HFFc6 (cell line): ENCODE measurements around the gene SLC17A6. TPM values are rescaled to one million over a fixed set of nuclear protein-coding genes. Genes with fewer than 3 reads are reported as not detected.

Source experiments
- DNase-seq: peaks from one replicate; pipeline ENCODE4 v3.0.0-alpha.2; 2018
- H3K27ac Mint-ChIP-seq: 2 replicates; pipeline ENCODE4 v1.8.0; 2020; ENCODE audit warnings: mild to moderate bottlenecking, mixed read lengths
- H3K27me3 Mint-ChIP-seq: 2 replicates; pipeline ENCODE4 v1.8.0; 2021; ENCODE audit warnings: mild to moderate bottlenecking, moderate library complexity, mixed read lengths; ENCODE audit not compliant: insufficient read depth
- H3K36me3 Mint-ChIP-seq: 2 replicates; pipeline ENCODE4 v1.8.0; 2021; ENCODE audit warnings: low read depth, mixed read lengths
- H3K4me1 Mint-ChIP-seq: 2 replicates; pipeline ENCODE4 v1.8.0; 2020; ENCODE audit warnings: low read depth, mixed read lengths
- H3K4me3 Mint-ChIP-seq: 2 replicates; pipeline ENCODE4 v1.8.0; 2020; ENCODE audit warnings: mild to moderate bottlenecking, moderate library complexity, mixed read lengths
- H3K9me3 Mint-ChIP-seq: 2 replicates; pipeline ENCODE4 v1.8.0; 2020; ENCODE audit warnings: mild to moderate bottlenecking, mixed read lengths
- CTCF ChIP-seq: fragments of 200-600 bp; sonication (generic); IDR thresholded peaks from 2 replicates; pipeline ENCODE4 v1.5.0; 2021; ENCODE audit warnings: antibody characterized with exemption, mild to moderate bottlenecking
- total RNA-seq, 6 experiments: library from RNA; stranded (reverse); fragmentation: NEBNext Ultra II Directional; extraction: Animal tissue kit (Norgen Biotek cat#: 25700); gene quantifications; 2 replicates in 1 of 6; 3 replicates in 5 of 6; pipeline ENCODE4 v1.2.3, GENCODE V29; 2021

Gene SLC17A6
- total RNA-seq, 6 experiments from 2014 or later = not detected

DNA sequence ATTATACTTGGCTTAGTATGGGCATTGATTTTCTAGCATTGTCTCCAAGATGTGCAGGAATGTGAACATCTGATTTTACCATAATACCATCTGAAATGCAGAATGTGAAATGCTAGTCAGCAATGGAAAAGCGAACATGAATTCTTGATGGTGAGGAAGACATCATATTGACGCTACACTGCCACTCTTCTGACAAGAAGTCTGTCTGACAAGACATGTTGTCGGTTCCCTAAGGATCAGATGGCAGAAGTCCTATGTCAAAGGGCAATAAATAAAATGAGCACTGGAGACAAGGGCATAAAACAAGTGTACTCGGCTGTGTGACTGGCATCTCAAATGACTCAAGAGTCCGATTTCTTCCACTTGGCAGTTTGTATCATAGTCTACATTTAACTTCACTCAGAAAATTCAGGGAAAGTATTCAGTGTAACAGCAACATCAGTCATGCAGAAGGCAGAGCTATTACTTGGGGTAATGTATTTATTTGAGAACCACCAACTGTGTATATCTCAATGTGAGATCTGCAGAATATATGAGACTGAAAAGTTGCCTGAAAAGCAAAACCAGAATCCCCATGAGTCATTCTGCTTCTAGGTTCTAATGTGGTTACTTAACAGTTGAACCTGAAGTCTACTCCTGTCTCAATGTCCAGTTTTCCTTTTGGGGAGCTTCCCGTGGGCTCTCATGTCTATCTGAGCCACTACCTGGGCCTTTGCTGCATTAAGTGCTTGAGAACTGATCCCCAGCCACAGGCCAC lies 51.5 kb downstream of the SLC17A6 start:
- DNase-seq = no peak
- H3K9me3 Mint-ChIP-seq = peaks cover 53% of the 10 kb centered on the region
- no peaks in the 10 kb centered on the region for H3K4me1 Mint-ChIP-seq
- H3K36me3 Mint-ChIP-seq = no peaks in the 10 kb centered on the region
- no peak overlapping the region for H3K27ac Mint-ChIP-seq
- H3K4me3 Mint-ChIP-seq = no peak overlapping the region
- H3K27me3 Mint-ChIP-seq = no peaks in the 10 kb centered on the region
- no peak for TF ChIP-seq CTCF

DNA sequence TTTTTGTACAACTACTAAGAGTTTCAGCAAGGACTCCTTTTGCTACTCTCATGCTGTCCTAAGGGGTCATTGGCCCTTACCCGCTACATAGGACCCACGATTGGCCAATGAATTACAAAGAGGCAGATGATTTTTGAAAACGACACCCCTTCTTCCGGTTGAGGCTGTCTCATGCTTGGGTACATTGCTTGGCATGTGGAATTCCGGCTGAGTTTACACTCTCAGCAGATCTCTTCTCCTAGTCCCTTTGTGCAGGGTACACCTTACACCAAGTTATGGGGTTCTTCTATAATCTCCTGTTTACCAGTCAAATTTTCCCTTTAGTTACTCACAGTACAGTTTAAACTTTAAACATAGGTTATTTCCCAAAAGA lies 52.1 kb downstream of the SLC17A6 start:
- Mint-ChIP-seq H3K9me3 (peaks cover 56% of the 10 kb centered on the region), H3K27ac (no peak overlapping the region), H3K36me3 (no peaks in the 10 kb centered on the region), H3K27me3 (no peaks in the 10 kb centered on the region), H3K4me3 (no peak overlapping the region), H3K4me1 (no peaks in the 10 kb centered on the region)
- no peak for DNase-seq
- no peak for TF ChIP-seq CTCF

GRCh38 chr11:22392561-22392960 lies 54.4 kb downstream of the SLC17A6 start:
- Mint-ChIP-seq H3K36me3 (no peaks in the 10 kb centered on the region; the same call in 1 of the 2 replicates), H3K27me3 (no peaks in the 10 kb centered on the region), H3K27ac (no peak overlapping the region), H3K4me3 (no peak overlapping the region), H3K9me3 (peaks cover 60% of the 10 kb centered on the region), H3K4me1 (no peaks in the 10 kb centered on the region)
- TF ChIP-seq CTCF = no peak
- no peak for DNase-seq

DNA sequence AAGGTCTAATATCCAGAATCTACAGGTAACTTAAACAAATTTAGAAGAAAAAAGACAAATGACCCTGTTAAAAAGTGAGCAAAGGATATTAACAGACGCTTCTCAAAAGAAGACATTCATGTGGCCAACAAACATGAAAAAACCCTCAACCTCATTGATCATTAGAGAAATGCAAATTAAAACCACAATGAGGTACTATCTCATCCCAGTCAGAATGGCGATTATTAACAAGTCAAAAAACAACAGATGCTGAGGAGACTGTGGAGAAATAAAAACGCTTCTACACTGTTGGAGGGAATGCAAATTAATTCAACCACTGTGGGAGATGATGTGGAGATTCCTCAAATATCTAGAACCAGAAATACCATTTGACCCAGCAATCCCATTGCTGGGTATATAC lies 67.2 kb downstream of the SLC17A6 start:
- no peak for TF ChIP-seq CTCF

DNA sequence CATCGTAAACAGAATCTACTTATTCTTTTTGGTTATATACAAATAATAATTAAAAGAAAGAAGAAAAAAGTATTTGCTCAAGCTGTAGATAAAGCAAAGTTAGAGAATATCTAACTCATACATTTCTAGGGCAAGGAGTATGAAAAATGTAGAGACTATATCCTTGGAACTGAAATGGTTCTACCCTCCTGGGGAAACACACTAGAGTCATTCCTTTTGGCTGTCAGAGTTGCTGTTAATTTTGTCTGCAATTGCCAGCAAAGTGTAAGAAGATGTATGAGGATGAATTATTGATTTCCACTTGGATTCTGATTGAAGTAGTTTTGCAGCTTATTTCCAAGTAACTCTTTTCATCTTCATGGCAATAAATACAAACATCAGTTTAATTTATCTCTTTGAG lies 69.1 kb downstream of the SLC17A6 start:
- Mint-ChIP-seq H3K36me3 (no peaks in the 10 kb centered on the region), H3K27me3 (no peaks in the 10 kb centered on the region), H3K9me3 (peaks cover 31% of the 10 kb centered on the region), H3K4me1 (no peaks in the 10 kb centered on the region), H3K4me3 (no peak overlapping the region), H3K27ac (no peak overlapping the region)
- DNase-seq = no peak
- no peak for TF ChIP-seq CTCF

More for the DNA sequence above, 67.2 kb downstream of the SLC17A6 start:
- Mint-ChIP-seq H3K9me3 (peaks cover 28% of the 10 kb centered on the region), H3K4me3 (no peak overlapping the region), H3K27me3 (no peaks in the 10 kb centered on the region), H3K36me3 (no peaks in the 10 kb centered on the region), H3K4me1 (no peaks in the 10 kb centered on the region), H3K27ac (no peak overlapping the region)
- no peak for DNase-seq
